Natural killer cell treated with Interleukin-12 subunit alpha and Interleukin-12 subunit beta and Interleukin-15 and Interleukin-18, amount 100 ng/mL, for 72 hours (primary cell): ENCODE measurements around the gene IL3RA. TPM values are rescaled to one million over a fixed set of nuclear protein-coding genes. Genes with fewer than 3 reads are reported as not detected.
"Not testable (repeated sequence)": the region's sequence is repeated elsewhere in the genome, so short reads cannot be mapped to it uniquely, and the experiment has no call there.

Source experiments
- ATAC-seq, 2 donors: fragments of 150-1000 bp; cut with Tn5 transposase in 1 of 2; sonication (Bioruptor Pico), chemical (Tn5 transposase) in 1 of 2; 2 replicates each; pipeline ENCODE4 v1.10.0; 2021
- DNase-seq: peaks from one replicate; pipeline ENCODE4 v3.0.0; 2022; ENCODE audit warnings: low spot score
- H3K27ac Mint-ChIP-seq, 2 donors: 1 replicate in 1 of 2; 2 replicates in 1 of 2; pipeline ENCODE4 v1.8.0; 2022; ENCODE audit warnings: mixed read lengths in 2 of 2, mild to moderate bottlenecking in 1 of 2, moderate library complexity in 1 of 2
- H3K27me3 Mint-ChIP-seq, 2 donors: 1 replicate in 1 of 2; 2 replicates in 1 of 2; pipeline ENCODE4 v1.8.0; 2022; ENCODE audit warnings: mixed read lengths in 2 of 2
- H3K36me3 Mint-ChIP-seq: one replicate; pipeline ENCODE4 v1.8.0; 2022; ENCODE audit warnings: mixed read lengths
- H3K4me1 Mint-ChIP-seq, 2 donors: 1 replicate in 1 of 2; 2 replicates in 1 of 2; pipeline ENCODE4 v1.8.0; 2022; ENCODE audit warnings: low read depth in 2 of 2, mixed read lengths in 2 of 2, mild to moderate bottlenecking in 1 of 2
- H3K4me3 Mint-ChIP-seq: one replicate; pipeline ENCODE4 v1.8.0; 2022; ENCODE audit warnings: mixed read lengths
- H3K9me3 Mint-ChIP-seq: 2 replicates; pipeline ENCODE4 v1.8.0; 2022; ENCODE audit warnings: mixed read lengths
- total RNA-seq, 2 donors: library from RNA; stranded (reverse); gene quantifications; one replicate each; pipeline ENCODE4 v1.2.3, GENCODE V29; 2022

The IL3RA gene
- 10 to 100 TPM; 13.1 to 29.2 TPM for total RNA-seq

GRCh38 chrX:1336331-1336943 is at the start of gene IL3RA:
TSS of gene IL3RA (plus strand) at chrX:1336785. CDS start at chrX:1341766, 4,981 bp downstream.
- Mint-ChIP-seq H3K27ac (peak within 1 kb of the TSS; percentile 88 to 94), H3K4me1 (peaks cover 18 to 26% of the 10 kb centered on the region in 2 donors), H3K9me3 (no peaks in the 10 kb centered on the region), H3K4me3 (peak within 1 kb of the TSS; percentile 96), H3K27me3 (peaks cover 0 to 3% of the 10 kb centered on the region in 2 donors), H3K36me3 (no peaks in the 10 kb centered on the region)
- DNase-seq (peak; percentile 76), ATAC-seq (peak; percentile 82 to 87)

DNA sequence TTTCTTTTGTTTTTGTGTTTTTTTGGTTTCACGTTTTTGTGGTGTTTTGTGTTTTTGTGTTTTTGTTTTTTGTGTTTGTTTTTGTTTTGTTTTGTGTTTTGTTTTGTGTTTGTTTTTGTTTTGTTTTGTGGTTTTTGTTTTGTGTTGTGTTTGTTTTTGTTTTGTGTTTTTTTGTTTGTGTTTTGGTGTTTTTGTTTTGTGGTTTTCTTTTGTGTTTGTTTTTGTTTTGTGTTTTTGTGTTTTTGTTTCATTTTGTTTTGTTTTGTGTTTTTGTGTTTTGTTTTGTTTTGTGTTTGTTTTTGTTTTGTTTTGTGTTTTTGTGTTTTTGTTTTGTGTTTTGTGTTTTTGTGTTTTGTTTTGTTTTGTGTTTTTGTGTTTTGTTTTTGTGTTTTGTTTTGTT is 47.0 kb upstream of the IL3RA start:
- peaks cover 8% of the 10 kb centered on the region for H3K36me3 Mint-ChIP-seq
- no peak for ATAC-seq
- H3K4me1 Mint-ChIP-seq = peaks cover 4 to 10% of the 10 kb centered on the region in 2 donors
- H3K4me3 Mint-ChIP-seq = no peak overlapping the region
- DNase-seq = no peak
- H3K27me3 Mint-ChIP-seq = peaks cover 14 to 16% of the 10 kb centered on the region in 2 donors
- H3K27ac Mint-ChIP-seq = peak overlapping the region in 1 of 2 donors; percentile 31
- H3K9me3 Mint-ChIP-seq = peaks cover 5% of the 10 kb centered on the region

- H3K27ac Mint-ChIP-seq = no peak overlapping the region
- H3K27me3 Mint-ChIP-seq = peaks cover 16 to 21% of the 10 kb centered on the region in 2 donors
Measured at GRCh38 chrX:1291110-1291740, 45.4 kb upstream of the IL3RA start.

DNA sequence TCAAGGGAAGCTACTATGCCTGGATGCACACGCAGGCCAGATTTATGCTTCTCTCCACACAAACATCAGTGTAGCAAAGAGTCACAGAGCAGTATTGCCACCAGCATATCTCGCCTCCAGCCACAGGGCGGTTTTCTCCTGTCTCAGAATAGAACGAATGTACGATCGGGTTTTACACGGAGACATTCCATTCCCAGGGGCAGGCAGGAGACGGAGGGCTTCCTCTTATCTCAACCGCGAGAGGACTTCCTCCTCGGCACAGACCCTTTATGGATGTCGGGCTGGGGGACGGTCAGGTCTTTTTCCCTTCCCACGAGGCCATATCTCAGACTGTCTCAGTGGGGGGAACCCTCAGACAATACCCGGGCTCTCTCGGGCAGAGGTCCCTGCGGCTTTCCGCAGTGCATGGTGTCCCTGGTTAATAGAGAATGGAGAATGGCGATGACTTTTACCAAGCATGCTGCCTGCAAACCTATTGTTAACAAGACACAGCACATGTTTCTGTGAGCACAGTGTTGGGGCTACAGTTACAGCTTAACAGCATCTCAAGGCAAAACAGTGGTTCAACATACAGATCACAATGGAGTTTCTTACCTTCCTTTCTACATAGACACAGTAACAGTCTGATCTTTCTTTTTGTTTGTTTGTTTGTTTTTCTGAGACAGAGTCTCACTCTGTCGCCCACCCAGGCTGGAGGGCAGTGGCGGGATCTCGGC is 43.9 kb upstream of the IL3RA start:
- Mint-ChIP-seq H3K27me3 (peaks cover 16 to 21% of the 10 kb centered on the region in 2 donors), H3K9me3 (peaks cover 5% of the 10 kb centered on the region), H3K4me3 (no peak overlapping the region), H3K4me1 (peaks cover 4 to 10% of the 10 kb centered on the region in 2 donors), H3K27ac (no peak overlapping the region), H3K36me3 (peaks cover 8% of the 10 kb centered on the region)
- DNase-seq (no peak), ATAC-seq (no peak)

More at GRCh38 chrX:1291110-1291740, 45.4 kb upstream of the IL3RA start:
- peaks cover 8% of the 10 kb centered on the region for H3K36me3 Mint-ChIP-seq
- H3K4me1 Mint-ChIP-seq = peaks cover 4 to 10% of the 10 kb centered on the region in 2 donors
- H3K9me3 Mint-ChIP-seq = peaks cover 5% of the 10 kb centered on the region
- ATAC-seq (no peak), DNase-seq (no peak)
- no peak overlapping the region for H3K4me3 Mint-ChIP-seq

DNA sequence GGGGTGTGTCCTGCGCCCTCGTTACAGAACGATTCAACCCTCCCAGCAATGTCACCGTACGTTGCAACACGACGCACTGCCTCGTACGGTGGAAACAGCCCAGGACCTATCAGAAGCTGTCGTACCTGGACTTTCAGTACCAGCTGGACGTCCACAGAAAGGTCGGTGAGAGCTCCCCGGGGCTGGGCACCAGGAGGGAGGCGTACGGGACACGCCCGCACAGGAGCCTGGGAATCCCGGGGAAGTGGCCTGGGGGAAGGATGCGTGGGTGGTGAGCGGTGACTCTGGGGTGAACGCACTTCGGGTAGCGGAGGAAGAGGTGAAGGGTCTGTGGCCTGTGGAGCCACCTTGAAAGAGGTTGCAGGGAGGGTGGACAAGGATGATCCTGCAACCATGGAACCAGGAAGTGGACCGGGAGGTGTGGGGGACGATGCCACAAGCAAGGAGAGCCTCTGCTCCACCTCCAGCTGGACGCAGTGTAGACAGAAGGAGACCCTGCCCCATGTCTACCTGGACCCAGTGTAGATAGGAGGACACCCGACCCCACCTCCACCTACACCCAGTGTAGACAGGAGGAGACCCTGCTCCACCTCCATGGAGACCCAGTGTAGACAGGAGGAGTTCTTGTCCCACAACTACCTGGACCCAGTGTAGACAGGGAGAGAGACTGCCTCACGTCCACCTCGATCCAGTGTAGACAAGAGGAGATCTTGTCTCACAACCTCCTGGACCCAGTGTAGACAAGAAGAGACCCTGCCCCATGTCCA is 42.1 kb upstream of the IL3RA start:
- no peak overlapping the region for H3K27ac Mint-ChIP-seq
- no peak overlapping the region for H3K4me3 Mint-ChIP-seq
- peaks cover 4% of the 10 kb centered on the region for H3K36me3 Mint-ChIP-seq
- H3K9me3 Mint-ChIP-seq = peaks cover 2% of the 10 kb centered on the region
- peaks cover 4 to 7% of the 10 kb centered on the region in 2 donors for H3K4me1 Mint-ChIP-seq
- DNase-seq (no peak), ATAC-seq (peak; percentile 61 to 67)
- peaks cover 11 to 18% of the 10 kb centered on the region in 2 donors for H3K27me3 Mint-ChIP-seq

GRCh38 chrX:1295550-1295949 is 41.0 kb upstream of the IL3RA start:
- Mint-ChIP-seq H3K27ac (no peak overlapping the region), H3K4me3 (no peak overlapping the region), H3K4me1 (peaks cover 4 to 7% of the 10 kb centered on the region in 2 donors), H3K36me3 (no peaks in the 10 kb centered on the region), H3K27me3 (peaks cover 7 to 14% of the 10 kb centered on the region in 2 donors), H3K9me3 (no peaks in the 10 kb centered on the region)
- peak in 1 of 2 donors; percentile 64 for ATAC-seq
- DNase-seq = no peak

- not testable (repeated sequence) for H3K27ac Mint-ChIP-seq, ATAC-seq, H3K27me3 Mint-ChIP-seq
Measured at GRCh38 chrX:1297591-1297990, 39.0 kb upstream of the IL3RA start.

GRCh38 chrX:1300449-1300848 is 36.1 kb upstream of the IL3RA start:
- ATAC-seq = no peak
- peaks cover 0 to 4% of the 10 kb centered on the region in 2 donors for H3K27me3 Mint-ChIP-seq
- no peak overlapping the region for H3K4me3 Mint-ChIP-seq
- no peak for DNase-seq
- no peaks in the 10 kb centered on the region for H3K4me1 Mint-ChIP-seq
- no peaks in the 10 kb centered on the region for H3K9me3 Mint-ChIP-seq
- no peak overlapping the region for H3K27ac Mint-ChIP-seq
- no peaks in the 10 kb centered on the region for H3K36me3 Mint-ChIP-seq

More at GRCh38 chrX:1297591-1297990, 39.0 kb upstream of the IL3RA start:
- not testable (repeated sequence) for H3K9me3 Mint-ChIP-seq, H3K4me1 Mint-ChIP-seq, H3K4me3 Mint-ChIP-seq, DNase-seq, H3K36me3 Mint-ChIP-seq

DNA sequence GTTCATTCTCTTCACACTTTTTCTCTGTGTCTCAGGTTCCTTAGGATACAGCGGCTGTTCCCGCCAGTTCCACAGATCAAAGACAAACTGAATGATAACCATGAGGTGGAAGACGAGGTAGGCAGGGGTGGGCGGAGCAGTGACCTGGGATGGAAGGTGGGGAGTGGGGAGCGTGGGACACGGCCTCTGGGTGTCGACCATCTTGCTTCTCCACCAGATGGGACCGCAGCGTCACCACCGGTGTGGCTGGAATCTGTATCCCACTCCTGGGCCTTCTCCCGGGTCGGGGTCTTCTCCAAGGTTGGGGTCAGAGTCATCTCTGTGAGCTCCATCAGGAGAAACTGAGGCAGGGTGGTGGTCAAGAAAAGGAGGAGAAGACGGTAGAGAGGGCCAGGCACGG is 31.2 kb upstream of the IL3RA start:
- Mint-ChIP-seq H3K4me3 (no peak overlapping the region), H3K4me1 (peaks cover 3 to 6% of the 10 kb centered on the region in 2 donors), H3K27ac (no peak overlapping the region), H3K9me3 (peaks cover 9% of the 10 kb centered on the region), H3K36me3 (no peaks in the 10 kb centered on the region), H3K27me3 (no peaks in the 10 kb centered on the region)
- no peak for DNase-seq
- ATAC-seq = no peak

GRCh38 chrX:1306909-1307625 is 29.5 kb upstream of the IL3RA start:
- H3K27me3 Mint-ChIP-seq = no peaks in the 10 kb centered on the region
- H3K4me3 Mint-ChIP-seq = no peak overlapping the region

DNA sequence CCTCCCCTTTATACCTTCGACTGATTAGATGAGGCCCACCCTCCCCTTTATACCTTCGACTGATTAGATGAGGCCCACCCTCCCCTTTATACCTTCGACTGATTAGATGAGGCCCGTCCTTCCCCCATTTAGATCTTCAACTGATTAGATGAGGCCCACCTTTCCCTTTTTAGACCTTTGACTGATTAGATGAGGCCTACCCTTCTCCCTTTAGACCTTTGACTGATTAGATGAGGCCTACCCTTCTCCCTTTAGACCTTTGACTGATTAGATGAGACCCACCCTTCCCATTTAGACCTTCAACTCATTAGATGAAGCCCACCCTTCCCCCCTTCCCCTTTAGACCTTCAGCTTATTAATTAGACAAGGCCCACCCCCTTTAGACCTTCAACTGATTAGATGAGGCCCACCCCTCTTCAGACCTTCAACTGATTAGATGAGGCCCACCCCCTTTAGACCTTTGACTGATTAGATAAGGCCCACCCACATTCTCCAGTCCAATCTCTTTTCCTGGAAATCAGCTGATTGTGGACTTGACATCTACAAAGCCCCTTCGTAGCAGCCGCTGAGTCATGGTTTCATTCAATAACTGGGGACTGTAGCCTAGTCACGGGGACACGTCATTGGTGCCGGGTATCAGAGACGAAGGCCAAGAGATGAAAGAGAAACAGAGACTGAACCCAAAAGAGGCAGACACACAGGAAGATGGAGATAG is 28.8 kb upstream of the IL3RA start:
- Mint-ChIP-seq H3K36me3 (no peaks in the 10 kb centered on the region), H3K4me1 (peaks cover 3 to 6% of the 10 kb centered on the region in 2 donors), H3K27ac (peak overlapping the region in 1 of 2 donors; percentile 30), H3K9me3 (peaks cover 9% of the 10 kb centered on the region), H3K27me3 (no peaks in the 10 kb centered on the region), H3K4me3 (no peak overlapping the region)
- ATAC-seq (peak in 1 of 2 donors; percentile 44), DNase-seq (no peak)

More at GRCh38 chrX:1306909-1307625, 29.5 kb upstream of the IL3RA start:
- Mint-ChIP-seq H3K27ac (peak overlapping the region in 1 of 2 donors; percentile 1), H3K9me3 (peaks cover 9% of the 10 kb centered on the region), H3K4me1 (peaks cover 3 to 6% of the 10 kb centered on the region in 2 donors), H3K36me3 (no peaks in the 10 kb centered on the region)
- DNase-seq (no peak), ATAC-seq (peak in 1 of 2 donors; percentile 36)

DNA sequence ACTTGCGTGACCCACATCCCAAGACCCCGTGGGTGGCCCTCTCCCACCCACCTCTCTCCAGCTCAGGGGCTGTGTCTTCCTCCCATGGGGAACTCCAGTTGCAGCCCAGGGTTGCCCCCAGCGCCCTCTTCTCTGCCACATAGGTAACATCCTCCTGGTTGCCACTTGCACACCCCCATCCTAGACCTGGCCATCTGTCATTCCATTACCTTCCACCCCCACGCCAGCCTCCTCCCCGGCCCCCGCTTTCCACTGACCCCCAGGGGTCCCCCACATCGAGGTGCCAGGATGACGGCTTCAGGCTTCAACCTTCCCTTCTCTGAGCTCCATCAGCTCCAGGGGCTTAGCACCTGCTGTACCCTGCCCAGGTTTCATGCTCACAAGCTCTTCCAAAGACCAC is 28.1 kb upstream of the IL3RA start:
- H3K4me3 Mint-ChIP-seq = no peak overlapping the region
- H3K9me3 Mint-ChIP-seq = peaks cover 9% of the 10 kb centered on the region
- DNase-seq (no peak), ATAC-seq (peak; percentile 6 to 35)
- no peaks in the 10 kb centered on the region for H3K27me3 Mint-ChIP-seq
- H3K27ac Mint-ChIP-seq = peak overlapping the region in 1 of 2 donors; percentile 30
- no peaks in the 10 kb centered on the region for H3K36me3 Mint-ChIP-seq
- H3K4me1 Mint-ChIP-seq = peaks cover 3 to 6% of the 10 kb centered on the region in 2 donors
